ENCODE measurements around the gene TELO2. TPM values are rescaled to one million over a fixed set of nuclear protein-coding genes. Genes with fewer than 3 reads are reported as not detected.
"Not testable (repeated sequence)": the region's sequence is repeated elsewhere in the genome, so short reads cannot be mapped to it uniquely, and the experiment has no call there.

The TELO2 gene
- total RNA-seq, 4 donors from 2014 or later: 17.0 to 29.3 (median 21.4) TPM

DNA sequence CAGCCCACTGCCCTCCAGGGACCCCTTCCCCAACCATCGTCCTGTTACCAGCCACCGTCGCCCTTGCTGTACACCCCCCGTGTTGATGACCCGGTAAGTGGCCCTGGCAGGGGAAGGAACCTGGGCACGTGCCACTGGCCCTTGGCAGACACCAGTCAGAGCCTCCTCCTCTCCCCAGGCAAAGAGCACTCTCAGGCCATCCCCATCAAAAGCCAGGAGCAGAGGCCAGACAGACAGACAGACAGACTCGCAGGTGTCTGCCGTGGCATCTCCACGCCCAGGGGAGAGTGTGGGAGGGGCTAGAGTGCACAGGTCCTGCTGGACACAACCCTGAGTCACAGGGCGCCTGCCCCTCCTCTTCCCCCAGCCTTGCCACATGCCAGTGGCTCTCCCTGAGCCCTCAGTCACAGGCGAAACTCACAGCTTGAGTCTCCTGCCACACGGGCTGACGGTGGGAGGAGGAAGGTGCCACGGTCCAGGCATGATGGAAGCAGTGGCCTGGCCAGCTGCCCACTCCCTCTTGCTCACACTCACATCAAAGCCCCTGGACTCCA, 26.1 kb upstream of the TELO2 start:
- H3K4me1 ChIP-seq: peaks cover 0 to 32% (median 15%) of the 10 kb centered on the region in 3 donors
- no peaks in the 10 kb centered on the region for H3K27me3 ChIP-seq
- intact Hi-C loops (cut with DNase I): no loop called here
- no peak overlapping the region for H3K27ac ChIP-seq
- no peaks in the 10 kb centered on the region for H3K9me3 ChIP-seq
- peaks cover 0 to 44% (median 0%) of the 10 kb centered on the region in 3 donors for H3K36me3 ChIP-seq
- no peak overlapping the region for H3K4me3 ChIP-seq
- DNase-seq: no peak
- 89 to 90% methylated on average over 4 of the region's 14 CpGs for WGBS, 2 donors
- TF ChIP-seq, protein P1, sequence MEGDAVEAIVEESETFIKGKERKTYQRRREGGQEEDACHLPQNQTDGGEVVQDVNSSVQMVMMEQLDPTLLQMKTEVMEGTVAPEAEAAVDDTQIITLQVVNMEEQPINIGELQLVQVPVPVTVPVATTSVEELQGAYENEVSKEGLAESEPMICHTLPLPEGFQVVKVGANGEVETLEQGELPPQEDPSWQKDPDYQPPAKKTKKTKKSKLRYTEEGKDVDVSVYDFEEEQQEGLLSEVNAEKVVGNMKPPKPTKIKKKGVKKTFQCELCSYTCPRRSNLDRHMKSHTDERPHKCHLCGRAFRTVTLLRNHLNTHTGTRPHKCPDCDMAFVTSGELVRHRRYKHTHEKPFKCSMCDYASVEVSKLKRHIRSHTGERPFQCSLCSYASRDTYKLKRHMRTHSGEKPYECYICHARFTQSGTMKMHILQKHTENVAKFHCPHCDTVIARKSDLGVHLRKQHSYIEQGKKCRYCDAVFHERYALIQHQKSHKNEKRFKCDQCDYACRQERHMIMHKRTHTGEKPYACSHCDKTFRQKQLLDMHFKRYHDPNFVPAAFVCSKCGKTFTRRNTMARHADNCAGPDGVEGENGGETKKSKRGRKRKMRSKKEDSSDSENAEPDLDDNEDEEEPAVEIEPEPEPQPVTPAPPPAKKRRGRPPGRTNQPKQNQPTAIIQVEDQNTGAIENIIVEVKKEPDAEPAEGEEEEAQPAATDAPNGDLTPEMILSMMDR (IDR thresholded peaks at IDR 0.05): no peak
- no peak for TF ChIP-seq POLR2A (IDR thresholded peaks at IDR 0.05)

GRCh38 chr16:1468426-1468810, 24.7 kb upstream of the TELO2 start:
- no peak overlapping the region for H3K4me3 ChIP-seq
- no peaks in the 10 kb centered on the region for H3K9me3 ChIP-seq
- DNase-seq: no peak
- H3K27ac ChIP-seq: no peak overlapping the region
- peaks cover 0 to 35% (median 0%) of the 10 kb centered on the region in 3 donors for H3K36me3 ChIP-seq
- TF ChIP-seq, protein P1 (IDR thresholded peaks at IDR 0.05): no peak
- no peak for TF ChIP-seq POLR2A (IDR thresholded peaks at IDR 0.05)
- WGBS, 2 donors: 88 to 93% methylated on average over 19 to 20 of the region's 22 CpGs
- H3K27me3 ChIP-seq: no peaks in the 10 kb centered on the region
- intact Hi-C loops (cut with DNase I): no loop called here
- H3K4me1 ChIP-seq: peaks cover 0 to 45% (median 22%) of the 10 kb centered on the region in 3 donors

DNA sequence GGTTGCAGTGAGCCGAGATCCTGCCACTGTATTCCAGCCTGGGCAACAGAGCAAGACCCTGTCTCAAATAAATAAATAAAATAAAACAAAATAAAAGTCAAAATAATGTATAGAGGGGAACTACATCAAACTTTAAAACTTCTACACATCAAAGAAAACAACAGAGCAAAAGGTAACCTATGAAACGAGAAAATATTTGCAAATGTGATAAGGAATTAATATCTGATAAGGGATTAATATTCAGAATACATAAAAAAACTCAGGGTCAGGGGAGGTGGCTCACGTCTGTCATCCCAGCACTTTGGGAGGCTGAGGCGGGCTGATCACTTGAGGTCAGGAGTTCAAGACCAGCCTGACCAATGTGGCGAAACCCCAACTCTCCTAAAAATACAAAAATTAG, 24.0 kb upstream of the TELO2 start:
- Histone ChIP-seq H3K4me1 (peaks cover 7 to 52% (median 29%) of the 10 kb centered on the region in 3 donors), H3K36me3 (peaks cover 0 to 28% (median 0%) of the 10 kb centered on the region in 3 donors)
- H3K9me3 ChIP-seq; H3K4me3 ChIP-seq; intact Hi-C loops (cut with DNase I); DNase-seq; H3K27me3 ChIP-seq; H3K27ac ChIP-seq: not testable (repeated sequence)
- 63 to 68% methylated on average over 5 of the region's 5 CpGs for WGBS, 2 donors

- intact Hi-C loops (cut with DNase I): no loop called here
- Histone ChIP-seq H3K27ac (peak overlapping the region in 2 of 4 donors; percentile 35 to 54), H3K9me3 (no peaks in the 10 kb centered on the region), H3K4me1 (peaks cover 7 to 57% (median 30%) of the 10 kb centered on the region in 3 donors), H3K36me3 (peaks cover 0 to 21% (median 0%) of the 10 kb centered on the region in 3 donors), H3K4me3 (peak overlapping the region in 1 of 4 donors; percentile 15), H3K27me3 (no peaks in the 10 kb centered on the region)
- DNase-seq: no peak
- TF ChIP-seq, protein P1 (IDR thresholded peaks at IDR 0.05): no peak
- TF ChIP-seq POLR2A (IDR thresholded peaks at IDR 0.05): no peak
- 61 to 72% methylated on average over 20 of the region's 20 CpGs for WGBS, 2 donors
These were observed 23.4 kb upstream of the TELO2 start for GRCh38 chr16:1469693-1470201.

GRCh38 chr16:1470481-1471251, 22.5 kb upstream of the TELO2 start:
- DNase-seq: no peak
- 41 to 57% methylated on average over 3 to 9 of the region's 14 CpGs for WGBS, 2 donors
- intact Hi-C loops (cut with DNase I): no loop called here
- no peaks in the 10 kb centered on the region for H3K9me3 ChIP-seq
- no peak overlapping the region for H3K4me3 ChIP-seq
- peaks cover 13 to 63% (median 32%) of the 10 kb centered on the region in 3 donors for H3K4me1 ChIP-seq
- H3K27ac ChIP-seq: peak overlapping the region in 3 of 4 donors; percentile 35 to 54 (median 44)
- H3K36me3 ChIP-seq: peaks cover 0 to 12% (median 0%) of the 10 kb centered on the region in 3 donors
- TF ChIP-seq POLR2A (IDR thresholded peaks at IDR 0.05): no peak
- TF ChIP-seq, protein P1 (IDR thresholded peaks at IDR 0.05): no peak
- no peaks in the 10 kb centered on the region for H3K27me3 ChIP-seq

All from esophagus squamous epithelium (tissue), 5 donors.